ENCODE results near the gene PTPRN2.
"Not testable (repeated sequence)": the region's sequence is repeated elsewhere in the genome, so short reads cannot be mapped to it uniquely, and the experiment has no call there.

Gene PTPRN2

DNA sequence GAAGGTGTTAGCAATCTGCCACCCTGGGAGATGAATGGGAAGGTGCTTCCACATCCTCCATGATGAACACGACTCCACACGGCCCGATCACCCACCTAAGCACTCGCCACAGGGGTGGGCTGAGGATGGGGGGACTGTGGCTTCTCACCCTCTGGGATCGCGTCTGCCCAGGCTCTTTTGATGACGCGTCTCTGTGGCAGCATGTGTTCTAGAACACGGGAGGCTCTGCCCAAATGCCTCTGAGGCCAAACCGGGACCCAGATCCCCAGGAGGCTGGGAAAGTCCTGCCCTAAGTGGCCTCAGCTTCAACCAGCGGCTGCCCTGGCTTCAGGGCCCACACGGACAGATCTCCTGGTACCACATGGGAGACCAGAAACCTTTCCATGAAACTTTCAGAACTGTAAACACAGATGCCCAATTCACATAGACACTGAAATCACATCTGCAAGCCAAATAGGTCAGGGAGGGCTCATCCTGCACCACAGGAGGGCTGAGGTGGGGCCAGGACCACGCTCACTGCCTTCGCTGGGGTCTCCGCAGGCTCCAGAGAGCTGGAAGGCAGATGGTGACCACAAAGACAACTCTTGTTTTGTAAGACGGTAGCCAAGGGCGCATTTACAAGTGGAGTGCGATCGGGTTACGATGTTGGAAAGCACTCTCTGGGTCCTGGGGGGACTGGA lies 200.6 kb downstream of the PTPRN2 start:
- TF ChIP-seq, protein P1, sequence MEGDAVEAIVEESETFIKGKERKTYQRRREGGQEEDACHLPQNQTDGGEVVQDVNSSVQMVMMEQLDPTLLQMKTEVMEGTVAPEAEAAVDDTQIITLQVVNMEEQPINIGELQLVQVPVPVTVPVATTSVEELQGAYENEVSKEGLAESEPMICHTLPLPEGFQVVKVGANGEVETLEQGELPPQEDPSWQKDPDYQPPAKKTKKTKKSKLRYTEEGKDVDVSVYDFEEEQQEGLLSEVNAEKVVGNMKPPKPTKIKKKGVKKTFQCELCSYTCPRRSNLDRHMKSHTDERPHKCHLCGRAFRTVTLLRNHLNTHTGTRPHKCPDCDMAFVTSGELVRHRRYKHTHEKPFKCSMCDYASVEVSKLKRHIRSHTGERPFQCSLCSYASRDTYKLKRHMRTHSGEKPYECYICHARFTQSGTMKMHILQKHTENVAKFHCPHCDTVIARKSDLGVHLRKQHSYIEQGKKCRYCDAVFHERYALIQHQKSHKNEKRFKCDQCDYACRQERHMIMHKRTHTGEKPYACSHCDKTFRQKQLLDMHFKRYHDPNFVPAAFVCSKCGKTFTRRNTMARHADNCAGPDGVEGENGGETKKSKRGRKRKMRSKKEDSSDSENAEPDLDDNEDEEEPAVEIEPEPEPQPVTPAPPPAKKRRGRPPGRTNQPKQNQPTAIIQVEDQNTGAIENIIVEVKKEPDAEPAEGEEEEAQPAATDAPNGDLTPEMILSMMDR (IDR thresholded peaks at IDR 0.05; ENCODE audit: low read depth, low read length, missing control alignments) = no peak
- H3K4me3 ChIP-seq (ENCODE audit: low read depth, low read length) = no peak overlapping the region
- DNase-seq (ENCODE audit: low read depth) = no peak
- in situ Hi-C loops (cut with HindIII; ENCODE audit: low sequenced_read_pairs) = no loop called here

DNA sequence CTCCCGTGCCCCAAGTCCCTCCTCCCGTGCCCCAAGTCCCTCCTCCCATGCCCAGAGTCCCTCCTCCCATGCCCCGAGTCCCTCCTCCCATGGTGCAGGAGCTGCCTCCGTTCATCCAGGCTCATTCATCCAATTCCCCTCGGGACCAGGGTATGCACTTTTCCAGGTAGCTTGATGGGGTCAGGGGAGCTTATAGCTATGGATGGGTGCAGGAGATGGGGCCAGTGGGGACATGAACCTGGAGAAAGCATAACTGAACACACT lies 201.3 kb downstream of the PTPRN2 start:
- TF ChIP-seq, protein P1 (IDR thresholded peaks at IDR 0.05; ENCODE audit: low read depth, low read length, missing control alignments) = no peak
- in situ Hi-C loops (cut with HindIII; ENCODE audit: low sequenced_read_pairs) = no loop called here
- DNase-seq (ENCODE audit: low read depth) = no peak
- no peak overlapping the region for H3K4me3 ChIP-seq (ENCODE audit: low read depth, low read length)

DNA sequence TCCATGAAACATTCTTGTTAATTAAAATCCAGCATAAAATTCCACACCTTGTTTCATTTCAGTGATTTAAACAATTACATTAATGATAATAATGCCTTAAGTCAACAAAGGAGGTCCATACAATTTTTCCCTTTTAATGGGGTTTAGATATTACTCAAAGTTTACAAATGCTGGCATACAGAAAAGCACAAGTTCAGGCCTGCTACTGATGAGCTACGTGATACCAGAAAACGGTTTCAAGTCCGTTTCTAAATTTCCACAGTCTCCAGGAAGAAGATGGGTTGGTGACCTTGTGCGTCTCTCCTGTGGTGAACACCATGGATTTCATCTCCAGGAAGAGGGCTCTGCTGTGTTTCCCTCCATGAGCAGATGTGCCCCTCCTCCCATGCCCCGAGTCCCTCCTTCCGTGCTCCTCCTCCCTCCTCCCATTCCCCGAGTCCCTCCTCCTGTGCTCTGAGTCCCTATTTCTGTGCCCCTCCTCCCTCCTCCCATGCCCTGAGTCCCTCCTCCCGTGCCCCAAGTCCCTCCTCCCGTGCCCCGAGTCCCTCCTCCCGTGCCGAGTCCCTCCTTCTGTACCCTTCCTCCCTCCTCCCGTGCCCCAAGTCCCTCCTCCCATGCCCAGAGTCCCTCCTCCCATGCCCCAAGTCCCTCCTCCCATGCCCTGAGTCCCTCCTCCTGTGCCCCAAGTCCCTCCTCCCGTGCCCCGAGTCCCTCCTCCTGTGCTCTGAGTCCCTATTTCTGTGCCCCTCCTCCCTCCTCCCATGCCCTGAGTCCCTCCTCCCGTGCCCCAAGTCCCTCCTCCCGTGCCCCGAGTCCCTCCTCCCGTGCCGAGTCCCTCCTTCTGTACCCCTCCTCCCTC lies 201.9 kb downstream of the PTPRN2 start:
- in situ Hi-C loops (cut with HindIII; ENCODE audit: low sequenced_read_pairs); DNase-seq (ENCODE audit: low read depth); H3K4me3 ChIP-seq (ENCODE audit: low read depth, low read length): not testable (repeated sequence)

DNA sequence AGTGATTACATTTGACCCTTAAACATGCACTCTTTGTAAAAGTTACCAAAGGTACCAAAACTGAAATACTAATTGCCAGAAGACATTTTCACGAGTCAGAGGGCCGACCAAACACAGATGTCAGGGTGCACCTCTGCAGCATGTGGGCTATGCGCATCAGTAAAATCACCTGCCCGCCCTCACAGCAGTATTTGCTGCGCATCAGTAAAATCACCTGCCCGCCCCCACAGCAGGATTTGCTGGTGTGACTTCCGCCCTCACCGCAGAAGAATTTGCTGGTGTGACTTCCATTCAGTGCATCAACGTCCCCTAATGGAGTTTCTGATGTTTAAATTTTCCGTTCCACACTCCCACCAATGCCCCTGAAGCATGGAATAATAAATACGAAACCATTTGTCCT lies 202.9 kb downstream of the PTPRN2 start:
- in situ Hi-C loops (cut with HindIII; ENCODE audit: low sequenced_read_pairs) = no loop called here
- no peak overlapping the region for H3K4me3 ChIP-seq (ENCODE audit: low read depth, low read length)
- no peak for DNase-seq (ENCODE audit: low read depth)
- TF ChIP-seq, protein P1 (IDR thresholded peaks at IDR 0.05; ENCODE audit: low read depth, low read length, missing control alignments) = no peak

DNA sequence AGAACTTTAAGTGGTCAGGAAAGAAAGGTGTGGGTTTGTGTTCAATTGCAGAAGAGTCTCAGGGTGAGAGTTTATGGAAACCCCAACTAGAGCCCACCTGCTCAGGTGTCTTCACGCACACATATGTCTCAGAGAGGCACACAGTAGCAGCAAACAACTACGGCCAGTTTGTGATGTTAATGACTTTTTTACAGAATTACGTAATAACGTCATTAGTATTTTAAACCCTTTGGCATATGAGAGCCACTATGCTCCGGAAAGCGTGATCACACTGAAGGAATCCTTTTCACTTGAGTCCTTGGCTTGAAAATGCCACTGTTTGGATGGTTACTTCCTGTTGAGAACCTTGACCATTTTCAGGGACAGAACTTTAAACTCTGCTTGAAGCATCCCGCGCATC lies 204.0 kb downstream of the PTPRN2 start:
- TF ChIP-seq, protein P1 (IDR thresholded peaks at IDR 0.05; ENCODE audit: low read depth, low read length, missing control alignments) = no peak
- in situ Hi-C loops (cut with HindIII; ENCODE audit: low sequenced_read_pairs) = no loop called here
- H3K4me3 ChIP-seq (ENCODE audit: low read depth, low read length) = no peak overlapping the region
- DNase-seq (ENCODE audit: low read depth) = no peak

DNA sequence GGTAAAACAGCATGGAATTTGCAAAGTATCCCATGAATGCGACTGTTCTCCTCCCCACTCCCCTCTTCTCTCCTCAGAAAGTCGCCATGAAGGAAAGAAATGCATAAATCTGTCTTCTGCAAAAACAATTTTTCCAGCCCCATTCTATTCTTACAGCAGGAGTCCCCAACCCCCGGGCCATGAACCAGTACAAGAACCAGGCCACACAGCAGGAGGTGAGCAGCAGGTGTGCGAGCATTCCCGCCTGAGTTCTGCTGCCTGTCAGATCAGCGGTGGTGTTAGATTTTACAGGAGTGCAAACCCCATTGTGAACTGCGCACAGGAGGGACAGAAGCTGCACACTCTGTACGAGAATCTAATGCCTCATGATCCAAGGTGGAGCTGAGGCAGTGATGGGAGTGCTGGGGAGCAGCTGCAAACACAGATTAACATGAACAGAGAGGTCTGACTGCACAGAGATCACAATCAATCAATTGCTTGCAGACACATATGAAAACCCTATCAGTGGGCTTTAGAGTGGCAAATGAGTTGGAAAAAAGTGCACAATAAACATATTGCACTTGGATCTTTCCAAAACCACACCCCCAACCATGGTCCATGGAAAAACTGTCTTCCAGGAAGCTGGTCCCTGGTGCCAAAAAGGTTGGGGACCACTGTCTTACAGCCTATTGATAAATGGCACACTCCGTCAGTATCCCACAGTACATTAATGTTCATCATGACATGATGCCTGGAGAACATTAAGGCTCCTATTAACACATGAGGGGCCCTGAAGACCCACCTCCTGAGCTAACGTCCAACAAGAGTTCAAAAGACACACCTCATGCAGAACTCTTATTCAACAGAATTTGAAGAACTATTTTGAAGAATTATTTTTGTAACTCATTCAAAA lies 205.0 kb downstream of the PTPRN2 start:
- TF ChIP-seq, protein P1 (IDR thresholded peaks at IDR 0.05; ENCODE audit: low read depth, low read length, missing control alignments) = no peak
- in situ Hi-C loops (cut with HindIII; ENCODE audit: low sequenced_read_pairs) = no loop called here
- H3K4me3 ChIP-seq (ENCODE audit: low read depth, low read length) = no peak overlapping the region
- DNase-seq (ENCODE audit: low read depth) = no peak

Data from astrocyte of the cerebellum (primary cell).